GM21423 (cell line): ENCODE results near the gene UST.
"Not testable (repeated sequence)": the region's sequence is repeated elsewhere in the genome, so short reads cannot be mapped to it uniquely, and the experiment has no call there.

Source experiments
- ATAC-seq: cut with Tn5 transposase; IDR thresholded peaks from one replicate; pipeline ENCODE4 v1.9.1; 2021; ENCODE audit warnings: mild to moderate bottlenecking, moderate library complexity; ENCODE audit not compliant: unreplicated experiment

The UST gene

DNA sequence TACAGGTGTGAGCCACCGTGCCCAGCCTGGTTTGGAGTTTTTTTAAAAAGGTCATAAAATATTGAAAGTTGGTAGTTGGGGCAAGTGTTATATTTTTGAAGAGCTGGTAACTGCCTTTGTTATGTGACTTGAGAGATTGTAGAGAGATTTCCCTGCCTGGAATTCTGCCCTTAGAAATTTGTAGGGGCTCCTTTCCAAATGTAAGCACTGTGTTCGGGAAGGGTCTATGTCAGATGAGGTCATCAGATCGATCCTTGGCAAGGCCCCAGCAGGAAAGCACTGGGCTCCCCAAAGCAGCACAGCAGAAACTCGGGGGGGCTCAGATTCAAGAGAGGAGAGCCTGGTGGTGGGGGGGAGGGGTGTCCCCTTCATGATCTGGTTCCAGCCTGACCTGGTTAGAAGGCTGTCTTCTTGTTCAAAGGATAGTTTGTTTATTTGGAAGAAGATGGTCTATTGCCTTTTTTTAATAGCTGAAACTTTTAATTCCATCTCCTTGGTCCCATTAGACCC is 220.2 kb downstream of the UST start:
- no peak for ATAC-seq

GRCh38 chr6:148967541-148967956 is 220.7 kb downstream of the UST start:
- ATAC-seq: no peak

DNA sequence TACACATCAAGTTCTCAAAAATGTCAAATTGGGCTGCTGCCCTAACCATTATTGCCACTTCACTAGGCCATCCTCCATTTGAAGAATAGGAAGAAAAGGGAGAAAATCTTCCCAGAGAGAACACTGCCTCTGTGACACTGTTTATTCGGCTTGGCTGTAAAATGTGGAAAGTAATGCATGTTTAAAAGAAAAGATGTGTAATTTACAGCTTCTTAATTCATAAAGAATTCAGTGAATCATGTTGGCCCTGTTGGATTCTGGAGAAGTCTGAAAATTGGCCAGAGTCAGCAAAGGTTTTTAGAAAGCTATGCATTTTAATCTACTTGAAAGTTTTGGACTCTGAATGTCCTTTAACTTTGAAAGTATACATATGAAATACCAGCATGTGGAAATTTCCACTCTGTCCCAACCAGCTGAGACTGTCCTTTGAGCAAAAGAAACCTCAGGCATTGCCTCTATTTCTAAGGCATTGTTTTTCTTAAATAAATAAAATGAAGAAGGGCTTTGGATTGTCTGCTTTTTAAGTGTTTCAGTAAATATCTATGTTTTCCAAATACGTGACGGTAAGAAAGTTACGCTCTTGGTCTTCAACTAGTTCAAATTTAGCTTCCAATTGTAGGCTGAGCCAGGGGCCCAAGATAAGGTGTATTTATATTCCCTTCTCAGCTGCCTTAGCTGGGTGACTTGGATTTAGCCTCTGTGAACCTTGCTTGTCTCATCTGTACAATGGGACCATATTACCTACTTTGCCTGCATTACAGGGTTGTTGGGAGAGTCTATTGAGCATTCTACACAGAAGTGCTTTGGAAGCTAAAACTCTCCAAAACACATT is 222.2 kb downstream of the UST start:
- ATAC-seq: no peak

- no peak for ATAC-seq
These were observed 222.8 kb downstream of the UST start for GRCh38 chr6:148969603-148970061.

GRCh38 chr6:148971031-148971927 is 224.4 kb downstream of the UST start:
- no peak for ATAC-seq

- ATAC-seq: peak; percentile 79
These were observed 225.7 kb downstream of the UST start for GRCh38 chr6:148972481-148972880.

GRCh38 chr6:148973538-148974208 is 226.8 kb downstream of the UST start:
- ATAC-seq: no peak

GRCh38 chr6:148974351-148974750 is 227.5 kb downstream of the UST start:
- ATAC-seq: no peak

GRCh38 chr6:148978298-148978697 is 231.5 kb downstream of the UST start:
- ATAC-seq: not testable (repeated sequence)

DNA sequence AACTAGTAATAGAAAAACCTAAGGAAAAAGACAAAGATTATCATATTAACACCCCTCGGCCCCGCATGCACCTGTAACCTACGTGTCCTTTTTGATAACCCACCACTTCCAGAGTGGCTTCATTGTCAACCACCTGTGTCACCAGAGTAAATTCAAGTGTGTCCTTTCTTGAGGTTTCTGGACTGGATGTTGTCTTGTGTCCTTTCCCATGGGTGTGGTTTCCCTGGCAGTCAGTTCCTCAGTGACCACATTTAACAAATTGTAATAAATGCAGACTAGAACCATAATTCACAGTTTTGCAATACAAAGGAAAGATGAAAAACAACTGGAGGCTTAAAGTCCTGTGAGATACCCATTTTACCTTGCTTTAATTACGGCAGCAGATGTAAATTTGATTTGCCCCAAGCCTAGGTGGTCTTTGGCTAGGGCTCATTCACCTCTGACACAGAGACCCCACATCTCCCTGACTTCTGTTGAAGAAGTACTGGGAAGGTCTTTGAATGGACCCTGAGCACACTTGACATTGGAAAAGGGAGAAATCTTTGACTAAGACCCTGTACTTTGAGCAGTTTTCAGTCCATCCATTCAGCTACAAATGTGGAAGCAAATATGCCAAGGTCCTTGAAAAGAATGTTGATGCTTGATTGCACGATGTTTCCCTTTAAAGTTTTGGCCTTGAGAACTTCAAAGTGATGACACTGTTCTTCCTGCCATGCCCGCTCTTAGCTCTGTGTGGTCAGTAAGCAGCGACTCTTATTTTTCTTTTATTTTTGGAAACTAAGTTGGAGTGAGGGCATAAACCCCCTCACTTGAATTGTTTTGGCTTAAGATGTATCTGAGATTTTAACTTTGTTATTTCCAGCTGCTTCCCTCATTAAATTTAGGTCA is 232.4 kb downstream of the UST start:
- ATAC-seq: no peak

DNA sequence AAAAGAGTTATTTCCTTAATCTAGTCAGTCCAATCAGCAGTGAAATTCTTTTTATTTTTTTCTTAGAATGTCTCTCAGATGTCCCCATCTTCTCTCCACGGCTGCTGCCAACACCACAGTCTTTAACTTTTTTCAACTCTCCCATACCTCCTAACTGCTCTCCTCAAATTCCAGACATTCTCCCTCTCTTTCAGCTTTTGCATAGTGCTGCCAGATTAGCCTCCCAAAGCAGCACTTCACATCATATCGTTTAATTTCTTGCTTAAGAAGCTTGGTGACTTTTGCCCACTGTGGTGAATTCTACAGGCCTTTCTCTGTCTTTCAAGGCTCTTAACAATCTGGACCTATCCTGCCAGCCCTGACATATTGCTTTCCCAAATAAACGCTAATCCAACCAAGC is 233.4 kb downstream of the UST start:
- ATAC-seq: no peak

DNA sequence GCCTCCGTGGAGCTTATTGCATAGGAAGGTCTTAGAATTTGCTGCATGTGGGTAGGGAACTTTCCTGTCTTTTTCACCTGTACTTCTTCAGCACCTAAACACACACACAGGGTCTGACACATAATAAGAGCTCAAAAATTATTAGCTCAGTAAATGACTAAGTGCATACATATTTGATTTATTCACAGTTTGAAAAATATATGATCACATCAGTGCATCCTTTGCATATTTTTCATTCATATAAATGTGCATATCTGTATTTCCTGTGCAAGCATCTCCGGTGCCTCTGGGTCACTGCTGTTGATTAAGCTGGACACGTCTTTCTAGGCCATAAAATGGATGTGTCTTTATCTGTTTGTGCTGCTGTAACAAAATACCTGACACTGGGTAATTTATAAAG is 234.7 kb downstream of the UST start:
- no peak for ATAC-seq

GRCh38 chr6:148983101-148983761 is 236.4 kb downstream of the UST start:
- no peak for ATAC-seq

- ATAC-seq: no peak
These were observed 237.1 kb downstream of the UST start for GRCh38 chr6:148983966-148984365.

DNA sequence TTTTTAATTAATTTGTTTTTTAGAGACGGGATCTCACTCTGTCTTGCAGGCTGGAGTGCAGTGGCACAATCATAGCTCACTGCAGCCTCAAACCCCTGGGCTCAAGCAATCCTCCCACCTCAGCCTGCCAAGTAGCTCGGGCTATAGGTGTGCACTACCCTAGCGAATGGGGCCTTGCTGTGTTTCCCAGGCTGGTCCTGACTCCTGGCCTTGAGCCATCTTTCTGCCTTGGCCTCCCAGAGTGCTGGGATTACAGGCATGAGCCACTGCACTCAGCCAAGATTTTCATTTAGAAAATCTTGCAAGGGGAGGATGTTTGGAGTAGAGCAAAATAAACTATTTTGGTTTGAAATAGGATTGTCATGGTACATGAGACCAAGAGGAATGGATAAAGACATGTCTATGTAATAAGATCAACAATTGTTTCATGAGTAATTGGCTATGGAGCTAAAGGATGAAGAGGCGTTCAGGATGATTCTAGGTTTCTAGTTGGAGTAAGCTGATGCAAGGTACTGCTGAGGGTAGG is 237.8 kb downstream of the UST start:
- ATAC-seq: no peak

- ATAC-seq: no peak
These were observed 238.7 kb downstream of the UST start for GRCh38 chr6:148985499-148985898.

- no peak for ATAC-seq
These were observed 239.8 kb downstream of the UST start for GRCh38 chr6:148986608-148987007.

GRCh38 chr6:148987982-148988381 is 241.2 kb downstream of the UST start:
- no peak for ATAC-seq

DNA sequence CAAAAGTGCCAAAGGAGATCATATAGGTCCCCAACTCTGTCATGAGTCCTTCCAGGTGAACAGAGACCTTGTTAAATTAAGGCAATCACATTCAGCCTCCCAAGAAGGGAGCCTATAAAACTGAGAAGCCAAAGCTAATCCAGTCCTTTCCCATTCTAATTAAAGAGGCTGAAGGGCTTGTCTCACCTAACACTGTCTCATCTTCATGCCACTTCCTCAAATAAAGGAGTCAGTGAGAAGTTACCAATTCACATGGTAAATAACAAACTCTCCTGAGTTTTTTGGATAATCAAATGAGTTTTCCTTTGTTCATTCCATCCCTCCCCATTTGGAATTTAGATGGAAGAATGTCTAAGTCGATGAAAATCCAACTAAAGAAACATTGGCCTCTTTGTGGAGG is 242.8 kb downstream of the UST start:
- ATAC-seq: no peak
